ENCODE measurements around the gene PIK3C2B. TPM values are rescaled to one million over a fixed set of nuclear protein-coding genes. Genes with fewer than 3 reads are reported as not detected.
"Not testable (repeated sequence)": the region's sequence is repeated elsewhere in the genome, so short reads cannot be mapped to it uniquely, and the experiment has no call there.

PIK3C2B gene, protein sequence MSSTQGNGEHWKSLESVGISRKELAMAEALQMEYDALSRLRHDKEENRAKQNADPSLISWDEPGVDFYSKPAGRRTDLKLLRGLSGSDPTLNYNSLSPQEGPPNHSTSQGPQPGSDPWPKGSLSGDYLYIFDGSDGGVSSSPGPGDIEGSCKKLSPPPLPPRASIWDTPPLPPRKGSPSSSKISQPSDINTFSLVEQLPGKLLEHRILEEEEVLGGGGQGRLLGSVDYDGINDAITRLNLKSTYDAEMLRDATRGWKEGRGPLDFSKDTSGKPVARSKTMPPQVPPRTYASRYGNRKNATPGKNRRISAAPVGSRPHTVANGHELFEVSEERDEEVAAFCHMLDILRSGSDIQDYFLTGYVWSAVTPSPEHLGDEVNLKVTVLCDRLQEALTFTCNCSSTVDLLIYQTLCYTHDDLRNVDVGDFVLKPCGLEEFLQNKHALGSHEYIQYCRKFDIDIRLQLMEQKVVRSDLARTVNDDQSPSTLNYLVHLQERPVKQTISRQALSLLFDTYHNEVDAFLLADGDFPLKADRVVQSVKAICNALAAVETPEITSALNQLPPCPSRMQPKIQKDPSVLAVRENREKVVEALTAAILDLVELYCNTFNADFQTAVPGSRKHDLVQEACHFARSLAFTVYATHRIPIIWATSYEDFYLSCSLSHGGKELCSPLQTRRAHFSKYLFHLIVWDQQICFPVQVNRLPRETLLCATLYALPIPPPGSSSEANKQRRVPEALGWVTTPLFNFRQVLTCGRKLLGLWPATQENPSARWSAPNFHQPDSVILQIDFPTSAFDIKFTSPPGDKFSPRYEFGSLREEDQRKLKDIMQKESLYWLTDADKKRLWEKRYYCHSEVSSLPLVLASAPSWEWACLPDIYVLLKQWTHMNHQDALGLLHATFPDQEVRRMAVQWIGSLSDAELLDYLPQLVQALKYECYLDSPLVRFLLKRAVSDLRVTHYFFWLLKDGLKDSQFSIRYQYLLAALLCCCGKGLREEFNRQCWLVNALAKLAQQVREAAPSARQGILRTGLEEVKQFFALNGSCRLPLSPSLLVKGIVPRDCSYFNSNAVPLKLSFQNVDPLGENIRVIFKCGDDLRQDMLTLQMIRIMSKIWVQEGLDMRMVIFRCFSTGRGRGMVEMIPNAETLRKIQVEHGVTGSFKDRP (N-terminal part only)
- 10 to 100 TPM; 43.1 to 54.5 TPM for total RNA-seq

DNA sequence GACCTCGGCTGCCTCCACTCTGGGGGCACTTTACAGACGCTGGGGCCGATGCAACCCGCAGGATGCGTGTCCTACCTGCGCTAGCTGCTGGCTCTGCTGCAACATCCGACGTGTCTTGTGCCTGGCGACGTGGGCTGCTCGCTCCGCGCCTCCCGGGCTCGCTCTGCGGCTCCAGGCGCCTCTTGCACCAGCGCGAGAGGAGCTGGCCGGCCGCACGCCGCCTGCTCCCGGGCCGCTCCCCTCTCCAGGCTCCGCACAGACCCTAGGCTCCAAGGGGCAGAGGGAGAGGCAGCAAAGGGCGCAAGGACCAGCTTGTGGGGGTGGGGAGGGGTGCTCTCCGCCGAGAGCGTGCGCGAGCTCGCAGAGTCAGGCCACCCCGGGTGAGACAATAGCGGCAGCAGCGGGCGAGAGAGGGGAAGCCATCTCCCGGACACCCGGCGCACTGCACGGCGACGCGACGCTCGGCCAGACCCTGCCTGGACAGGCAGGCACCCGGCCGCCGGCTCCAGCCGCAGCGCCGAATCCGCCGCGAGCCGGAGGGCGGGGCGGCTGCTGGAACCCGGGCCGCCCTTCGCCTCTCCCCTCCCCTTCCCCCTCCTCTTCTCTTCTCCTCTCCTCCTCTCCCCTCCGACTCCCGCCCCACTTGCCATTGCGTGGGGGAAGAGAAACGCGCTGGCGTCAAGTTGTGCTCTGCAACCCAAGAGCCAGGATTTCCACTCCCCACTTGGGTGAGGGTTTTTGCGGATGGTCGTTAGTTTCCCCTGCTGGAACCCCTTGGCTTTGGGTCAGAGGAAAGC, at the start of gene PIK3C2B:
TSS of gene PIK3C2B (minus strand) at position 525 of the 797 bp plus-strand sequence. CDS start 25,003 bp downstream, outside the sequence.
- H3K9me3 Mint-ChIP-seq, result no peaks in the 10 kb centered on the region
- H3K27ac Mint-ChIP-seq, result peak within 1 kb of the TSS; percentile 84
- peak; percentile 85 to 90 for ATAC-seq (replicated peaks in 1 of 2)
- DNase-seq, result peak; percentile 82 to 83
- H3K4me1 Mint-ChIP-seq (ENCODE audit: low read depth), result peaks cover 54% of the 10 kb centered on the region
- H3K27me3 Mint-ChIP-seq (ENCODE audit: low read depth), result no peaks in the 10 kb centered on the region
- peaks cover 0 to 2% of the 10 kb centered on the region in 2 donors for H3K36me3 Mint-ChIP-seq (ENCODE audit: insufficient read depth in 2 of 2)
- peak within 1 kb of the TSS; percentile 90 to 91 for H3K4me3 Mint-ChIP-seq

DNA sequence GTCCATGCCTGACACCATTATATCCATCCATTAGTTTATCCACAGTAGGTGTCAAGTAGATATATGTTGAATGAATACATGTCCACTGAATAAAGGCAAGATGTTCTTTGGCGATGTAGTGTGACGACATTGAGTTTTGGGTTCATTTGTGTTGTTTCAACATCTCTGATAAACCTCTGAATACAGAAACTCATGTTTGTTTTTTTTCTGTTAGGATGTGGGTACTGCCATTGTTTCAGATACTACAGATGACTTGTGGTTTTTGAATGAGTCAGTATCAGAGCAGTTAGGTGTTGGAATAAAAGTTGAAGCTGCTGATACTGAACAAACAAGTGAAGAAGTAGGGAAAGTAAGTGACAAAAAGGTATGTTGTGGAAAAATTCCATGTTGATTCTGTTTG, 49.7 kb upstream of the PIK3C2B start:
- Mint-ChIP-seq H3K4me1 (ENCODE audit: low read depth) (peaks cover 43% of the 10 kb centered on the region), H3K27ac (peak overlapping the region; percentile 92), H3K27me3 (ENCODE audit: low read depth) (no peaks in the 10 kb centered on the region), H3K4me3 (peak overlapping the region; percentile 15 to 50), H3K36me3 (ENCODE audit: insufficient read depth in 2 of 2) (peaks cover 26 to 65% of the 10 kb centered on the region in 2 donors), H3K9me3 (peaks cover 0 to 2% of the 10 kb centered on the region in 2 donors)
- ATAC-seq (replicated peaks in 1 of 2) (peak; percentile 90 to 92), DNase-seq (no peak)

DNA sequence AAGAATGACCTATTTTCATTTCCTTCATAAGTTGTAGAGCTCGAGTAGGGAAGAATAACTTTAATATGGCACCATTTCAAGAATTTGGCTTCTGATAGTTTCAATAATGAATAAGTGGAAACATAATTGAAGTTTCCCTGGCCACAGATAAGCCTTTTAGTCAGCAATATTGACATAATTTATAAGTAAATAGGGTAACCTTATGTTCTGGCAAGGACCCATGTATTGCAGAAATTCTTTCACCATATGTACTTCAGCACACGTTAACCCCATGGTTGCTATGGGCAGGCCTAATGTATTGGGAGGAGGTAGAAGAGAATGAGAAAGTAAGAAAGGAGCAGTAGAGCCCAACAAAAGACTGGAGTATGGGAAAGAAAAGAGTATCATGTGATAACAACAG, 47.0 kb upstream of the PIK3C2B start:
- H3K4me3 Mint-ChIP-seq, result no peak overlapping the region

DNA sequence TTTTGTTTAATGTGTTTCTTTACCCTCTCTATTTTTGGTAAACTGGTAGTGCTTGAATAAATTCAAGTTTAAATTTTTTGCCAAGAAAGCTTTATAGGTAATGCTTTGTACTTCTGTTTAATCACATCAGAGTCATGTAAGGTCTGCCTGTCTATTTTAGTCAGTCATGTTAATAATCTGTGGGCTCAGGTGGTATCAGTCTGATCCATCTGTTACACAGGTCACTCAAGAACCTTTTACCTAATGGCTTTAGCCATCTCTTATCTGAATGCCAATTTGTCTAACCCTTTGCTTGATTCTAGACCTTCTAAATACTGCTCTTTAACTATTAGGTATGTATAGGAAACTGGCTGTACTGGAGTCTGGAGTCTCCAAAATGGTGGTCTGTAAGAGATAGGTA, 38.2 kb upstream of the PIK3C2B start:
- Mint-ChIP-seq H3K27me3 (ENCODE audit: low read depth) (no peaks in the 10 kb centered on the region), H3K4me1 (ENCODE audit: low read depth) (peaks cover 9% of the 10 kb centered on the region), H3K36me3 (ENCODE audit: insufficient read depth in 2 of 2) (peaks cover 9 to 40% of the 10 kb centered on the region in 2 donors), H3K9me3 (no peaks in the 10 kb centered on the region), H3K4me3 (no peak overlapping the region), H3K27ac (peak overlapping the region; percentile 81)
- DNase-seq (no peak), ATAC-seq (replicated peaks in 1 of 2) (no peak)

More for the DNA sequence above, 47.0 kb upstream of the PIK3C2B start:
- no peaks in the 10 kb centered on the region for H3K27me3 Mint-ChIP-seq (ENCODE audit: low read depth)
- DNase-seq, result no peak
- peaks cover 0 to 2% of the 10 kb centered on the region in 2 donors for H3K9me3 Mint-ChIP-seq
- peaks cover 23 to 54% of the 10 kb centered on the region in 2 donors for H3K36me3 Mint-ChIP-seq (ENCODE audit: insufficient read depth in 2 of 2)
- H3K27ac Mint-ChIP-seq, result peak overlapping the region; percentile 74
- H3K4me1 Mint-ChIP-seq (ENCODE audit: low read depth), result peaks cover 43% of the 10 kb centered on the region
- no peak for ATAC-seq (replicated peaks in 1 of 2)

DNA sequence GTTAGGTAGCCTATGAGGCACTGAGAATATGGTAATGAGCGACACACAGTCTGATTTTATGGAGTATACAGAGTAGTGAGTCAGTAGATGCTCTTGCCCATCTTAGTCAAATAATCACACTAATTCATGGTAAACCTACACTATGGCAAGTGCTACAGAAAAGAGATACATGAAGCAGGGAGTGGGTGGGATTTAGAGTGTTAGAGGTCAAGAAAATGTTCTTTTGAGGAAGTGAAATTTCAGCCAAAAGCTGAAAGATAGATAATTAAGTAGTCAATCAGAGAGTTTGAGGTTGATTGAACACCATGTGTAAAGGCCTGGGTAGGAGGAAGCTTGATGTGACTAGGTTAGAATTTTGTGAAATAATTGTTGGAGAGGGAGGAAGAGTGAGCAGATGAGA, 36.3 kb upstream of the PIK3C2B start:
- no peak overlapping the region for H3K4me3 Mint-ChIP-seq
- peak overlapping the region; percentile 11 for H3K27ac Mint-ChIP-seq
- DNase-seq, result no peak
- peaks cover 9% of the 10 kb centered on the region for H3K4me1 Mint-ChIP-seq (ENCODE audit: low read depth)
- no peaks in the 10 kb centered on the region for H3K27me3 Mint-ChIP-seq (ENCODE audit: low read depth)
- H3K36me3 Mint-ChIP-seq (ENCODE audit: insufficient read depth in 2 of 2), result peaks cover 10 to 38% of the 10 kb centered on the region in 2 donors
- ATAC-seq (replicated peaks in 1 of 2), result peak in 1 of 2 donors; percentile 53
- H3K9me3 Mint-ChIP-seq, result no peaks in the 10 kb centered on the region

DNA sequence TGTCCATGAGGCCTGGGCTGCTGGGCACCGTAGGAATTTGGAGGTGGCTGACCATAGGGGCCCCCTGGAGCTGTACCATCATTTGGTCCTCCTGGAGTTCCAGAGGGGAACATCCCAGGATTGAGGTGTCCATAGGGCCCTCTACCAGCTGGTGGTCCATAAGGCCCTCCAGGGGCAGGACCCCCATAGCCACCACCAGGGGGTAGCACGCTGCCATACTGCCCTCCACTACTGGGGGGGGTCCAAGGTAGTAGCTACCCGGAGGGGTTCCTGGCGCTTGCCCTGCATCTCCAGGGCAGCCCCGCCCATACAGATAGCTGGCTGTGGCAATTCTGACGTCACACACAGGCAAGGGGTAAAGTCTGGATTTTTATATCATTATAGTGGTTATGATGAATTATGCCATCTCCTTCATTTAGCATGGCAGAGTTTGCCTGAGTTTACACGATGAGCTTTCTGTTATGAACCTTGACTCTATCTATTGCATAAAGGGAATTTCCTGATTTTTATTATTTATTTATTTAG, 34.8 kb upstream of the PIK3C2B start:
- ATAC-seq (replicated peaks in 1 of 2), result no peak
- H3K4me3 Mint-ChIP-seq, result no peak overlapping the region
- H3K36me3 Mint-ChIP-seq (ENCODE audit: insufficient read depth in 2 of 2), result peaks cover 14 to 44% of the 10 kb centered on the region in 2 donors
- DNase-seq, result no peak
- no peaks in the 10 kb centered on the region for H3K27me3 Mint-ChIP-seq (ENCODE audit: low read depth)
- H3K9me3 Mint-ChIP-seq, result no peaks in the 10 kb centered on the region
- peaks cover 16% of the 10 kb centered on the region for H3K4me1 Mint-ChIP-seq (ENCODE audit: low read depth)
- H3K27ac Mint-ChIP-seq, result no peak overlapping the region

DNA sequence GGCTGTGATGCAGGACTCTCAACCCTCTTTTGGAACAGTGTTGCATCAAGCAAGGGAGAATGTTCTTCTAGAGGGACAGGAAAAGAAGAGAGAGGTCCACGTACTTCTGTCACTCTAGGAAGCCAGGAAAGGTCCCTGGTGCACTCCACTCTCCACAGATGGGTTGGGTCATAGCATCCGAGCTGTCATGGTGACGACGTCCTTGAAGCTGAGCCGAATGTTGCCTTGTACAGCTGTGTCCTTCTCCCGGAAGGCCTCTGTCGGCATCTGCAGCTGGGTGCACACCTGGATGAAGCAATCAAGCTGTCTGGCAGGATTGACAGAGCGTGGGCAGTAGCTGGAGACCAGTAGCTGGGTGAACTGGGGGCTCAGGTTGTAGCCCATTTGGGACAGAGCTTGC, 34.1 kb upstream of the PIK3C2B start:
- DNase-seq (no peak), ATAC-seq (replicated peaks in 1 of 2) (no peak)
- peaks cover 2 to 3% of the 10 kb centered on the region in 2 donors for H3K9me3 Mint-ChIP-seq
- H3K27me3 Mint-ChIP-seq (ENCODE audit: low read depth), result no peaks in the 10 kb centered on the region
- no peak overlapping the region for H3K27ac Mint-ChIP-seq
- H3K4me1 Mint-ChIP-seq (ENCODE audit: low read depth), result peaks cover 24% of the 10 kb centered on the region
- no peak overlapping the region for H3K4me3 Mint-ChIP-seq
- peaks cover 18 to 41% of the 10 kb centered on the region in 2 donors for H3K36me3 Mint-ChIP-seq (ENCODE audit: insufficient read depth in 2 of 2)

DNA sequence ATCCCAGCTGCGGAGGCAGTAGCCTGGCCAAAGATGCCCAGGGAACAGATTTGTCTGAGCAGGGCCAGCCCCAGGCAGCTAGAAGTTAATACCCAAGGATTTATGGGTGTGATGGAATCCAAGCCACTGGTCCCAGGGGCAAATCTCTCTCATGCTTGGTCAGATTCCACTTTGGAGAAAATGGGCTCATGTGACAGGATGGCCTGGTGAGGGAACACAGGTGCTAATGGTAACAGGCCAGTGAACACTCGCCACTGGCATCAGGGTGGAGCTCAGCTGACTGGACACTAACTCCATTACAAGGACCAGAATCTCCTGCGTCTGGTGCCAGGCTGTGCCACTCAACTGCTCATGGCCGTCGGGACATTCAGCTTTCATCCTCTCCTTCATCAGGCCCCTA, 33.6 kb upstream of the PIK3C2B start:
- Mint-ChIP-seq H3K4me3 (no peak overlapping the region), H3K36me3 (ENCODE audit: insufficient read depth in 2 of 2) (peaks cover 21 to 43% of the 10 kb centered on the region in 2 donors), H3K4me1 (ENCODE audit: low read depth) (peaks cover 26% of the 10 kb centered on the region), H3K9me3 (peaks cover 3% of the 10 kb centered on the region in 2 donors), H3K27ac (no peak overlapping the region), H3K27me3 (ENCODE audit: low read depth) (no peaks in the 10 kb centered on the region)
- DNase-seq (no peak), ATAC-seq (replicated peaks in 1 of 2) (no peak)

DNA sequence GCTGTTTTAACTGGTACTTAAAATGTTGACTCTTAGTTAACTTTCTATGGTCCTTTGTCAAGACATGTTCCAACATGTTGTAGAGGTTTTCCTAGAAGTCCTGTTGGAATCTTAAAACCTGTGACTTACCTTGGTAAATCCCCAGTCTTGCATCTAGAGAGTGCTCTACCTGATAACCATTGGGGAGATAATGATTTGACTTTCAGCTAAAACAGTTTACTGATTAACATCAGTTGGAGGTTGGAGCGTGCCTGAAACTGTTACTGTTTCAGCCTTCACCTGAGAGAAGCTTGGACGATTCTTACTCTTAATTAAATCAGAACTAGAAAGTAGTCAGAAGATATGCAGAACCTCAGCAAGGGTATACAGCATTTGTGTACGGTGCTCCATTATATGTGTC, 30.4 kb upstream of the PIK3C2B start:
- ATAC-seq (replicated peaks in 1 of 2) (peak; percentile 24 to 32), DNase-seq (no peak)
- Mint-ChIP-seq H3K36me3 (ENCODE audit: insufficient read depth in 2 of 2) (peaks cover 22 to 47% of the 10 kb centered on the region in 2 donors), H3K9me3 (peaks cover 4 to 7% of the 10 kb centered on the region in 2 donors), H3K4me1 (ENCODE audit: low read depth) (peaks cover 21% of the 10 kb centered on the region), H3K27ac (peak overlapping the region; percentile 78), H3K27me3 (ENCODE audit: low read depth) (no peaks in the 10 kb centered on the region), H3K4me3 (peak overlapping the region; percentile 34 to 49)

DNA sequence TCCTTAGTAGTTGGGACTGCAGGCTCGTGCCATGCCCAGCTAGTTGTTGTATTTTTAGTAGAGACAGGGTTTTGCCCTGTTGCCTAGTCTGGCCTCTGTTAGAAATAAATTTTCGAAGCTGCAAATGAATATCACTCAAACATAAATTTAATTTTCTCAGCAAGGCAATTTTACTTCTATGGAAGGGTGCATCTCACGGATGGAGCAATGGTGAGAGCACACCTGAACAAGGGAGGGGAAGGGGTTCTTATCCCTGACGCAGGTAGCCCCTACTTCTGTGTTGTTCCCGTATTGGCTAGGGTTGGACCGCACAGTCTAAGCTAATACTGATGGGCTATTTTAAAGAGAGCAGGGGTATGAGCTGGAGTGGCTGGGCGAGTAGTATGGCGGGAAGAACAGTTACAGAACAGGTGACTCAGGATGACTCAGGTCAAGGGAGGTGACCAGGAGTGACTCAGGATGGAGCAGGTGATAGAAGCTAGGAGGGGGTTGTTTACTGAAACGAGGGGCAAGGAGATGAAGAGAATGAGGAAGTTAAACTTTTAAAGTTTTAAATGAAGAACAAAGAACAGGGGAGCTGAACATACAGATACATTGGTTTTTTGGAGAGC, 29.1 kb upstream of the PIK3C2B start:
- DNase-seq (peak in 1 of 2 donors; percentile 38), ATAC-seq (replicated peaks in 1 of 2) (peak in 1 of 2 donors; percentile 51)
- Mint-ChIP-seq H3K9me3 (peaks cover 4 to 7% of the 10 kb centered on the region in 2 donors), H3K4me3 (peak overlapping the region; percentile 23 to 53), H3K27me3 (ENCODE audit: low read depth) (no peaks in the 10 kb centered on the region), H3K4me1 (ENCODE audit: low read depth) (peaks cover 21% of the 10 kb centered on the region), H3K27ac (peak overlapping the region; percentile 43), H3K36me3 (ENCODE audit: insufficient read depth in 2 of 2) (peaks cover 22 to 56% of the 10 kb centered on the region in 2 donors)

DNA sequence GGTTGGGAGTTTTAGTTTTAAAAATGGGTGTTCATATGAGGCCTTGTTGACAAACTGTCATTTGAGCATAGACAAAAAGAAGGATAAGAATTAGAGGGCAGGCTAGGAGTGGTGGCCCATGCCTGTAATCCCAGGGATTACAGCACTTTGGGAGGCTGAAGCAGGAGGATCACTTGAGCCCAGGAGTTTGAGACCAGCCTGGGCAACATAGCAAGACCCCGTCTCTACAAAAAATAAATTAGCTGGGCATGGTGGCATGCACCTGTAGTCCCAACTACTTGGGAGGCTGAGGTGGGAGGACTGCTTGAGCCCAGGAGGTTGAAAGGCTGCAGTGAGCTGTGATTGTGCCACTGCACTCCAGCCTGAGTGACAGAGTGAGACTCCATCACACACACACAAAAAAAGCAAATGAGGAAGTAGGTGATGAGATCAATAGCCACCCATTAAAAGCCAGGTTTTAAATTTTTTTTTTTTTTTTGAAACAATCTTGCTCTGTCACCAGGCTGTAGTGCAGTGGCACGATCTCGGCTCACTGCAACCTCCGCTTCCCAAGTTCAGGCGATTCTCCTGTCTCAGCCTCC, 27.4 kb upstream of the PIK3C2B start:
- H3K9me3 Mint-ChIP-seq; H3K27me3 Mint-ChIP-seq (ENCODE audit: low read depth); DNase-seq; H3K27ac Mint-ChIP-seq; ATAC-seq (replicated peaks in 1 of 2): not testable (repeated sequence)
- H3K4me1 Mint-ChIP-seq (ENCODE audit: low read depth), result peaks cover 21% of the 10 kb centered on the region
- peak overlapping the region in 1 of 2 donors; percentile 2 for H3K4me3 Mint-ChIP-seq
- H3K36me3 Mint-ChIP-seq (ENCODE audit: insufficient read depth in 2 of 2), result peaks cover 24 to 57% of the 10 kb centered on the region in 2 donors
